A549 (cell line): ENCODE data around the gene IP6K1. TPM values are rescaled to one million over a fixed set of nuclear protein-coding genes. Genes with fewer than 3 reads are reported as not detected.
"Not testable (repeated sequence)": the region's sequence is repeated elsewhere in the genome, so short reads cannot be mapped to it uniquely, and the experiment has no call there.

Experiments
- ATAC-seq, 2 experiments: fragments of 200-7000 bp in 1 of 2; fragments of >200 bp in 1 of 2; cut with Nextera tagmentation in 1 of 2; cut with Tn5 transposase in 1 of 2; 3 replicates each; pipeline versions ENCODE4 v1.8.0 to v1.9.1; 2018 to 2020; ENCODE audit warnings: mild to moderate bottlenecking in 1 of 2, moderate library complexity in 1 of 2
- CTCF ChIA-PET: fragments of 300-600 bp; sonication (Branson Sonifier 250); formaldehyde crosslinking; extraction: SDS; loops from one replicate; lab custom pipeline; 2021; ENCODE audit warnings: antibody characterized with exemption, inconsistent platforms; lab: Yijun Ruan, JAX
- POLR2A ChIA-PET: fragments of 350-600 bp; formaldehyde crosslinking; extraction: SDS; loops from one replicate; lab custom pipeline; 2021; ENCODE audit warnings: antibody characterized with exemption, inconsistent platforms; lab: Yijun Ruan, JAX
- DNase-seq, 2 experiments: peaks; one replicate each; pipeline versions ENCODE4 v3.0.0 to v3.0.0-alpha.2; 2011 to 2016; ENCODE audit warnings: low read depth in 1 of 2, low spot score in 1 of 2
- FAIRE-seq: peaks from 2 replicates; lab custom pipeline; 2011; peaks lifted over from hg19 to GRCh38; lab: Jason Lieb, UNC
- H3K27ac ChIP-seq, 2 experiments: fragments of >200 bp; sonication (Bioruptor Twin); formaldehyde crosslinking; 3 replicates each; pipeline ENCODE4 v1.5.1; 2016 to 2017
- H3K4me1 ChIP-seq: fragments of >200 bp; sonication (Bioruptor Twin); formaldehyde crosslinking; 3 replicates; pipeline ENCODE4 v1.6.1; 2016
- H3K4me2 ChIP-seq: fragments of >200 bp; sonication (Bioruptor Twin); formaldehyde crosslinking; 3 replicates; pipeline ENCODE4 v1.6.1; 2016
- H3K4me3 ChIP-seq: fragments of >200 bp; sonication (Bioruptor Twin); formaldehyde crosslinking; 3 replicates; pipeline ENCODE4 v1.5.1; 2016
- H3K9me3 ChIP-seq: fragments of >200 bp; sonication (Bioruptor Twin); formaldehyde crosslinking; 3 replicates; pipeline ENCODE4 v1.6.1; 2016
- CHD2 ChIP-seq: fragments of 150-350 bp; IDR thresholded peaks from 2 replicates; pipeline ENCODE4 v1.6.1; 2014; ENCODE audit warnings: low read length; ENCODE audit not compliant: partially characterized antibody
- CHD4 ChIP-seq: fragments of 200-600 bp; sonication (generic); IDR thresholded peaks from 2 replicates; pipeline ENCODE4 v1.6.1; 2016; ENCODE audit warnings: antibody characterized with exemption, mild to moderate bottlenecking, borderline replicate concordance
- FOSL2 ChIP-seq, 2 experiments: fragments of 450-650 bp in 1 of 2; fragments of >200 bp in 1 of 2; sonication (Bioruptor Twin) in 1 of 2; formaldehyde crosslinking; IDR thresholded peaks; 2 replicates each; pipeline versions ENCODE4 v1.5.0 to v1.6.1; 2016 to 2020; ENCODE audit warnings: mild to moderate bottlenecking in 1 of 2, moderate library complexity in 1 of 2
- GATA3 ChIP-seq: IDR thresholded peaks from 2 replicates; pipeline ENCODE4 v1.6.1; 2012; ENCODE audit warnings: borderline replicate concordance
- HOXA7 ChIP-seq: fragments of 250-450 bp; sonication (Bioruptor Pico); IDR thresholded peaks from 2 replicates; pipeline ENCODE4 v1.5.0; 2020; ENCODE audit warnings: mild to moderate bottlenecking, moderate library complexity
- KDM1A ChIP-seq: fragments of 200-600 bp; sonication (generic); IDR thresholded peaks from 2 replicates; pipeline ENCODE4 v1.6.1; 2016; ENCODE audit warnings: low read depth, mild to moderate bottlenecking
- KDM5A ChIP-seq: fragments of 200-600 bp; sonication (generic); IDR thresholded peaks from 2 replicates; pipeline ENCODE4 v1.6.1; 2016; ENCODE audit warnings: antibody characterized with exemption, mild to moderate bottlenecking
- MAZ ChIP-seq: fragments of 150-350 bp; IDR thresholded peaks from 2 replicates; pipeline ENCODE4 v1.6.1; 2014; ENCODE audit warnings: antibody characterized with exemption, low read depth, low read length, borderline replicate concordance
- NFE2L2 ChIP-seq: fragments of 150-350 bp; conservative IDR thresholded peaks from 2 replicates; pipeline ENCODE4 v1.6.1; 2014; ENCODE audit warnings: low read length
- RFX5 ChIP-seq: fragments of 450-650 bp; IDR thresholded peaks from 2 replicates; pipeline ENCODE4 v1.7.1; 2014; ENCODE audit warnings: antibody characterized with exemption, mild to moderate bottlenecking, moderate library complexity
- RNF2 ChIP-seq: fragments of 200-600 bp; sonication (generic); IDR thresholded peaks from 2 replicates; pipeline ENCODE4 v1.6.1; 2016; ENCODE audit warnings: low read depth, mild to moderate bottlenecking, antibody characterized with exemption, moderate library complexity, borderline replicate concordance
- ZNF302 ChIP-seq: fragments of 250-450 bp; sonication (Bioruptor Pico); IDR thresholded peaks from 2 replicates; pipeline ENCODE4 v1.9.0; 2021; ENCODE audit warnings: inconsistent platforms, mild to moderate bottlenecking, moderate library complexity
- WGBS: methylation state at CpG from one replicate; pipeline ENCODE4 v1.1.6; 2017; ENCODE audit errors: missing lambda C conversion rate; 5-methylcytosine and 5-hydroxymethylcytosine counted together
- polyA plus RNA-seq, 4 experiments: library from polyadenylated mRNA; depleted of rRNA in 3 of 4; stranded (reverse); fragments of >200 nt; fragmentation: RNase III in 1 of 4; extraction: RNeasy Plus Mini Kit Qiagen cat#74134 plus additional on column Dnase treatment in 1 of 4; gene quantifications; 2 replicates in 3 of 4; 3 replicates in 1 of 4; pipeline ENCODE4 v1.2.3, GENCODE V29; 2011 to 2017
- TF ChIP-seq, protein P1 (sequence below): fragments of >200 bp; sonication (Bioruptor Twin); formaldehyde crosslinking; IDR thresholded peaks from 3 replicates; pipeline ENCODE4 v1.6.1; 2016
- TF ChIP-seq, protein P2 (sequence below): fragments of >200 bp; sonication (Bioruptor Twin); formaldehyde crosslinking; IDR thresholded peaks from 3 replicates; pipeline ENCODE4 v1.5.1; 2016

The IP6K1 gene
- polyA plus RNA-seq, 2 of the 4 experiments (the other 2 are of a cell fraction): 16.2 to 22.2 TPM

DNA sequence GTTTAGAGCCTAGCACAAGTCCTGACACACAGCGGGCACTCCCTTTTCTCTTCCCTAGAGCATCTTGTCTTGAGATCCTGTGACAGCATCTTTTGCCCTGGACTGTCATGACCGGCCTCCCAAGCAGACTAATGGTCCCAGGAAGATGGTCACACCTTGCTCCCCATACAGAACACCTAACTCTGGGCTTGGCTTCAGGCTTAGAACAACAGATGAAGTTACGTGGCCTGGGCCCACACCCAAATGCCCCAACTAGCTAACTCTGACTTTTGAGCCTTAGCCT, 781 bp upstream of the IP6K1 start:
- no peak for TF ChIP-seq GATA3
- no peak for TF ChIP-seq CHD2
- no peak for TF ChIP-seq HOXA7
- TF ChIP-seq RNF2: no peak
- no peak for TF ChIP-seq KDM1A
- TF ChIP-seq CHD4: no peak
- TF ChIP-seq MAZ: no peak
- TF ChIP-seq ZNF302 (CRISPR knock-in tag): no peak
- TF ChIP-seq NFE2L2: no peak
- TF ChIP-seq RFX5: no peak
- Histone ChIP-seq H3K4me2 (peak overlapping the region; percentile 96), H3K4me1 (peaks cover 11% of the 10 kb centered on the region), H3K9me3 (no peaks in the 10 kb centered on the region), H3K27ac (peak overlapping the region; percentile 87 to 93), H3K4me3 (peak overlapping the region; percentile 82; the same call in 1 of the 3 replicates)
- ChIA-PET POLR2A (no interaction called here), CTCF (interaction anchor here (1.3 to 2.0 kb wide), 3 partner anchors 12 to 52 kb away, joined by 3 to 11 read pairs (median 5); partner anchors contain the start of genes CDHR4 and INKA1)
- no peak for FAIRE-seq
- 59% methylated on average over 3 of the region's 3 CpGs for WGBS
- no peak for DNase-seq
- ATAC-seq: no peak

DNA sequence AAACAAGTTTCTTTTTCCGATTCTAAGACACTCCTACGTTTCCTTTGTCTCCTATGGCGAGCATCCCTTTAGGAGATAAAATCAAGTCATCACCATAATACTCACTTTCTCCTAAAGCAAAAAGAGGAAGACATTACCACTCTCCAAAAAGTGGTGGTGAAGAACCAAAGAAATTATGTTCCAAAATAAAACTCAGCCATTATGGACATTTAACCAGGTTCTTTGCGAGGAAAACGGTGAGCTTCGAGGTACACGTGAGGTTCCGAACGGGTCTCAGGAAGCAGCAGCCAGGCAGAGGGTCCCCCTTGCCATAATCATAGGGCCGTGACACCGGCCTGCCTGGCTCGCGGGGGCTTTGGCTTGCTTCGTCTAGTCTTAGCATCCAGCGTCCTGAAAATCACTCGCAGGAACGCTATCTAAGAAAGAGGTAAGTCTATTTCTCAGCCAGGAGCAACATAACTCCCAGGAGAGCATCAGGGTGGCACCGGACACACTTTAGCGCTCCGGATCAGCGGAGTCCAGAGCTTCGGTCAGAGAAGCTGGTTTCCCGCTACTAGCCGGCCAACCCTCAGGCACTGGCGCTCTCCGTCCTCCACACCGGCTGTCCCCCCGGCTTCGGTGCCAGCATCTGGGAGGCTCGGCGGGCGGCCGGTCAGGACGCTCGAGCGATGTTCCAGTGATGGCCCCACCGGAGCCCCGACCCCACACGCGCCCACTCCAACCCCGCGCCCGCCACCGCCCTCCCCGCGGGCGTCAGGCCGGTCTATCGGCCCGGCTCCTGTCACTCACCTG, 581 bp downstream of the IP6K1 start:
- TF ChIP-seq CHD2 (no peak), KDM5A (0 out of 2 replicates have a peak, but pooled peaks have one; percentile 24)
- TF ChIP-seq, protein P1, sequence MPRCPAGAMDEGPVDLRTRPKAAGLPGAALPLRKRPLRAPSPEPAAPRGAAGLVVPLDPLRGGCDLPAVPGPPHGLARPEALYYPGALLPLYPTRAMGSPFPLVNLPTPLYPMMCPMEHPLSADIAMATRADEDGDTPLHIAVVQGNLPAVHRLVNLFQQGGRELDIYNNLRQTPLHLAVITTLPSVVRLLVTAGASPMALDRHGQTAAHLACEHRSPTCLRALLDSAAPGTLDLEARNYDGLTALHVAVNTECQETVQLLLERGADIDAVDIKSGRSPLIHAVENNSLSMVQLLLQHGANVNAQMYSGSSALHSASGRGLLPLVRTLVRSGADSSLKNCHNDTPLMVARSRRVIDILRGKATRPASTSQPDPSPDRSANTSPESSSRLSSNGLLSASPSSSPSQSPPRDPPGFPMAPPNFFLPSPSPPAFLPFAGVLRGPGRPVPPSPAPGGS: no peak
- H3K27ac ChIP-seq: peak overlapping the region; percentile 80 to 95

DNA sequence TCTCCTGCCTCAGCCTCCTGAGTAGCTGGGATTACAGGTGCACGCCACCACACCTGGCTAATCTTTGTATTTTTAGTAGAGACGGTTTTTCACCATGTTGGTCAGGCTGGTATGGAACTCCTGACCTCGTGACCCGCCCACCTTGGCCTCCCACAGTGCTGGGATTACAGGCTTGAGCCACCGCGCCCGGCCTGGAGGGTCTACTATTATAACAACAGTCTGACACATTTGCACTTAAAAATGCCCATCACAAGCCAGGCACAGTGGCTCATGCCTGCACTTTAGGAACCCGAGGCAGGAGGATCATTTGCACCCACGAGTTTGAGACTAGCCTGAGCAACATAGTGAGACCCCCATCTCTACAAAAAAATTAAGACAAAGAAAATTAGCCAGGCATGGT, 4.1 kb downstream of the IP6K1 start:
- CTCF ChIA-PET: interaction anchor here (0.6 kb wide), 1 partner anchor 155 kb away, joined by 3 read pairs; no protein-coding TSS in a partner anchor
- H3K4me2 ChIP-seq, FAIRE-seq, H3K27ac ChIP-seq, ATAC-seq, DNase-seq, H3K9me3 ChIP-seq, H3K4me3 ChIP-seq, POLR2A ChIA-PET: not testable (repeated sequence)
- 97% methylated on average over 4 of the region's 9 CpGs for whole genome bisulfite sequencing
- H3K4me1 ChIP-seq: peaks cover 11% of the 10 kb centered on the region

More for the DNA sequence above, 581 bp downstream of the IP6K1 start:
- H3K4me1 ChIP-seq: peaks cover 11% of the 10 kb centered on the region
- DNase-seq (no peak), ATAC-seq (peak; percentile 64 to 72), FAIRE-seq (no peak)
- no peaks in the 10 kb centered on the region for H3K9me3 ChIP-seq
- H3K4me2 ChIP-seq: peak overlapping the region; percentile 97
- ChIA-PET POLR2A (interaction anchor here (0.6 to 1.4 kb wide), 5 partner anchors 14 to 306 kb away, joined by 3 to 12 read pairs (median 3); partner anchors contain the start of genes CDHR4 and INKA1), CTCF (interaction anchor here (0.7 to 1.7 kb wide), 3 partner anchors 13 to 53 kb away, joined by 3 read pairs; partner anchors contain the start of gene CDHR4)
- 18% methylated on average over 21 of the region's 50 CpGs for WGBS
- peak overlapping the region; percentile 82 for H3K4me3 ChIP-seq

DNA sequence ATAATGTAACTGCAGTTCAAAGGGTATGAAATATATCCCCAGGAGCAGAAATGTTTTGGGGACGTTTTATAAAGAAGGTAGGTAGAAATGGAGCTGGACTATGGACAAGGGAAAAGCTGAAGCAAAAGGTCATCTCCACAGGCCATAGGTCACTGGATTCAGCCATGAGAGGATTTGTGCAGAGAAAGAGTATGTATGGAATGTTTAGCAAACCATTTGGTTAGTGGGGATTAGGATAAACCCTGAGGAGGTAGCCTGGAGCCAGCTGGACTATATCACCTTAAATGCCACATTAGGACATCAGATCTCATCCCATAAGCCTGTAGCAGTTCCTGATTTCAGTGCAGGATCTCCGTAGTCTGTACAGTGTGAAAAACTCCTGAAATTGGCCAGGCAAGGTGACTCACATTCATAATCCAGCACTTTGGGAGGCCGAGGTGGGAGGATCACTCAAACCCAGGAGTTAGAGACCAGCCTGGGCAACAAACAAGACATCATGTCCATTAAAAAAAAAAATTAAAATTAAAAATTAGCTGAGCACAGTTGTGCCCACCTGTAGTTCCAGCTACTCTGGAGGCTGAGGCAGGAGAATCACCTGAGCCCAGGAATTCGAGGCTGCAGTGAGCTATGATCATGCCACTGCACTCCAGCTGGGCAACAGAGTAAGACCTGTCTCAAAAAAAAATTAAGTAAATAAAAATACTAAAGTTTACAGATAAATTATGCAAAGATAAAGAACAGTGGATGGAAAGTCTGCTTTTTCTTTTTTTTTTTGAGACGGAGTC, 4.7 kb downstream of the IP6K1 start:
- ATAC-seq (no peak), FAIRE-seq (no peak), DNase-seq (no peak)
- WGBS: 90% methylated on average over 5 of the region's 5 CpGs
- H3K27ac ChIP-seq: no peak overlapping the region
- H3K4me3 ChIP-seq: no peak overlapping the region
- 0 out of 3 replicates have a peak, but pooled peaks cover 6% of the 10 kb centered on the region for H3K4me1 ChIP-seq
- no peaks in the 10 kb centered on the region for H3K9me3 ChIP-seq
- CTCF ChIA-PET: interaction anchor here (0.5 kb wide), 1 partner anchor 52 kb away, joined by 3 read pairs; no protein-coding TSS in a partner anchor
- POLR2A ChIA-PET: no interaction called here
- no peak overlapping the region for H3K4me2 ChIP-seq
- TF ChIP-seq, protein P2, sequence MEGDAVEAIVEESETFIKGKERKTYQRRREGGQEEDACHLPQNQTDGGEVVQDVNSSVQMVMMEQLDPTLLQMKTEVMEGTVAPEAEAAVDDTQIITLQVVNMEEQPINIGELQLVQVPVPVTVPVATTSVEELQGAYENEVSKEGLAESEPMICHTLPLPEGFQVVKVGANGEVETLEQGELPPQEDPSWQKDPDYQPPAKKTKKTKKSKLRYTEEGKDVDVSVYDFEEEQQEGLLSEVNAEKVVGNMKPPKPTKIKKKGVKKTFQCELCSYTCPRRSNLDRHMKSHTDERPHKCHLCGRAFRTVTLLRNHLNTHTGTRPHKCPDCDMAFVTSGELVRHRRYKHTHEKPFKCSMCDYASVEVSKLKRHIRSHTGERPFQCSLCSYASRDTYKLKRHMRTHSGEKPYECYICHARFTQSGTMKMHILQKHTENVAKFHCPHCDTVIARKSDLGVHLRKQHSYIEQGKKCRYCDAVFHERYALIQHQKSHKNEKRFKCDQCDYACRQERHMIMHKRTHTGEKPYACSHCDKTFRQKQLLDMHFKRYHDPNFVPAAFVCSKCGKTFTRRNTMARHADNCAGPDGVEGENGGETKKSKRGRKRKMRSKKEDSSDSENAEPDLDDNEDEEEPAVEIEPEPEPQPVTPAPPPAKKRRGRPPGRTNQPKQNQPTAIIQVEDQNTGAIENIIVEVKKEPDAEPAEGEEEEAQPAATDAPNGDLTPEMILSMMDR: no peak
- no peak for TF ChIP-seq FOSL2 (IDR thresholded peaks at IDR 0.05)
- TF ChIP-seq FOSL2 (CRISPR knock-in tag; IDR thresholded peaks at IDR 0.05): no peak
- TF ChIP-seq, protein P1: no peak
- no peak for TF ChIP-seq KDM5A

DNA sequence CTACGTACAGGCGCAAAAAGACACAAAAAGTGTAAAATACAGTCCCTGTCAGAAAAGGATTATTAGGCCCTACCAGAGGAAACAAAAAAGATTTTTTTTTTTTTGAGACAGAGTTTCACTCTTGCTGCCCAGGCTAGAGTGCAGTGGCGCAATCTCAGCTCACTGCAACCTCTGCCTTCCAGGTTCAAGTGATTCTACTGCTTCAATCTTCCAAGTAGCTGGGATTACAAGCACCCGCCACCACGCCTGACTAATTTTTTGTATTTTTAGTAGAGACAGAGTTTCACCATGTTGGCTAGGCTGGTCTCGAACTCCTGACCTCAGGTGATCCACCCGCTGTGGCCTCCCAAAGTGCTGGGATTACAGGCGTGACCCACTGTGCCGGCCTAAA, 5.4 kb downstream of the IP6K1 start:
- H3K27ac ChIP-seq, POLR2A ChIA-PET, H3K9me3 ChIP-seq, FAIRE-seq, H3K4me3 ChIP-seq, H3K4me2 ChIP-seq, DNase-seq, H3K4me1 ChIP-seq, ATAC-seq: not testable (repeated sequence)
- 83% methylated on average over 9 of the region's 9 CpGs for WGBS
- CTCF ChIA-PET: interaction anchor here (0.5 kb wide), 1 partner anchor 52 kb away, joined by 3 read pairs; no protein-coding TSS in a partner anchor
